HT1080 (cell line): Measurements from ENCODE around the gene SASH3. TPM values are rescaled to one million over a fixed set of nuclear protein-coding genes. Genes with fewer than 3 reads are reported as not detected.

Experiments used
- small RNA-seq: library from RNA; depleted of rRNA; stranded (forward); fragments of <200 nt; gene quantifications from one replicate; pipeline ENCODE3, GENCODE V24; 2014
- total RNA-seq: library from RNA; depleted of rRNA; stranded (reverse); fragments of >200 nt; shearing (Covaris generic); gene quantifications from 2 replicates; pipeline ENCODE4 v1.2.3, GENCODE V29; 2014; rRNA removed

The SASH3 gene
- total RNA-seq, 1 experiment from 2014 or later = not detected

Small RNA genes lying within 50 kb of the gene (small RNA-seq; reads per million reads assigned to genes)
- gene RF00017 = not detected

Other genes with a start within 250 kb of the SASH3 start
- 12.7 and 14.2 TPM in 2 replicates for gene OCRL, start 239.7 kb upstream of the SASH3 start, total RNA-seq
- gene APLN, start 125.0 kb upstream of the SASH3 start, total RNA-seq = 3.8 and 4.8 TPM in 2 replicates
- gene XPNPEP2, start 41.0 kb upstream of the SASH3 start, total RNA-seq = not detected in 2 replicates
- gene ZDHHC9, start 63.9 kb downstream of the SASH3 start, total RNA-seq = 7.3 and 11.6 TPM in 2 replicates
- 52.6 and 53.5 TPM in 2 replicates for gene UTP14A, start 126.2 kb downstream of the SASH3 start, total RNA-seq
- 1.2 and 1.6 TPM in 2 replicates for gene BCORL1, start 202.7 kb downstream of the SASH3 start, total RNA-seq